HG03139 (cell line): ENCODE data around the gene RNU7-1.

ENCODE experiments used
- ATAC-seq: cut with Tn5 transposase; IDR thresholded peaks from one replicate; pipeline ENCODE4 v1.9.1; 2021; ENCODE audit not compliant: unreplicated experiment

RNU7-1 gene

GRCh38 chr12:6987956-6988553, 44.4 kb downstream of the RNU7-1 start:
- ATAC-seq, result no peak
